IPS DF 4.7 (cell line): ENCODE measurements around the gene MYLK3.

Experiments used
- DNase-seq: peaks from one replicate; pipeline ENCODE4 v3.0.0-alpha.2; 2013; ENCODE audit warnings: low spot score; ENCODE audit errors: extremely low read depth

MYLK3 gene

GRCh38 chr16:46728806-46729205 lies 19.3 kb downstream of the MYLK3 start:
- no peak for DNase-seq

DNA sequence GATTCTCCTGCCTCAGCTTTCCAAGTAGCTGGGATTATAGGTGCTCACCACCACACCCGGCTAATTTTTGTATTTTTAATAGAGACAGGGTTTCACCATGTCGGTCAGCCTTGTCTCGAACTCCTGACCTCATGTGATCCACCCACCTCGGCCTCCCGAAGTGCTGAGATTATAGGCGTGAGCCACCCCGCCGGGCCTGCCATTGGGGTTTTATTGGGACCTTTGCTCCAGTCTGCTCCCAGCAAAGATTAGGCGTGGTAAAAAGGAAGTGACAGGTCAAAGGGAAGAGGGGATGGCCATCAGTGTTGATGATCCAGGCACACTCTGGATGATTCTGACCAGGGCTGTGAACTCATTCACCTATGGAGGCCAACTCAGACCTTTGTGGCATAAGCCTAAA lies 20.5 kb downstream of the MYLK3 start:
- no peak for DNase-seq

DNA sequence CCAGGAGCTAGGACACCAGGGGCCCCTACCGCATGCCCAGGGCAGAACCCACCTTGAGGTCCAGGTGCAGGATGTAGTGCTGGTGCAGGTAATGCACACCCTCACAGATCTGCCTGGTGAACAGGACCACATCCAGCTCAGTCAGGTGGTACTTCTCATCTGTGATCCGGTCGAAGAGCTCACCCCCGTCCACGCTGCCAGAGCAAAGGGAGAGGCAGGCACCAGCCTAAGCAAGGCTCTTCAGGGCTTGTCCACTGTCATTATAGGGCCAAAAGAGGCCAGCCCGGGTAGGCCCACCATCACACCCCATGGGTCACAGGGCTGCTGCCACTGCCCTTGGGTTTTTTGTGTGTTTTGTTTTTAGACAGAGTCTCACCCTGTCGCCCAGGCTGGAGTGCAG lies 21.0 kb downstream of the MYLK3 start:
- no peak for DNase-seq

GRCh38 chr16:46721885-46722284 lies 26.3 kb downstream of the MYLK3 start:
- no peak for DNase-seq

GRCh38 chr16:46720619-46721018 lies 27.5 kb downstream of the MYLK3 start:
- no peak for DNase-seq

GRCh38 chr16:46719528-46719927 lies 28.6 kb downstream of the MYLK3 start:
- no peak for DNase-seq

GRCh38 chr16:46718214-46718613 lies 29.9 kb downstream of the MYLK3 start:
- no peak for DNase-seq

- no peak for DNase-seq
Observed at GRCh38 chr16:46717692-46718091, 30.5 kb downstream of the MYLK3 start.

DNA sequence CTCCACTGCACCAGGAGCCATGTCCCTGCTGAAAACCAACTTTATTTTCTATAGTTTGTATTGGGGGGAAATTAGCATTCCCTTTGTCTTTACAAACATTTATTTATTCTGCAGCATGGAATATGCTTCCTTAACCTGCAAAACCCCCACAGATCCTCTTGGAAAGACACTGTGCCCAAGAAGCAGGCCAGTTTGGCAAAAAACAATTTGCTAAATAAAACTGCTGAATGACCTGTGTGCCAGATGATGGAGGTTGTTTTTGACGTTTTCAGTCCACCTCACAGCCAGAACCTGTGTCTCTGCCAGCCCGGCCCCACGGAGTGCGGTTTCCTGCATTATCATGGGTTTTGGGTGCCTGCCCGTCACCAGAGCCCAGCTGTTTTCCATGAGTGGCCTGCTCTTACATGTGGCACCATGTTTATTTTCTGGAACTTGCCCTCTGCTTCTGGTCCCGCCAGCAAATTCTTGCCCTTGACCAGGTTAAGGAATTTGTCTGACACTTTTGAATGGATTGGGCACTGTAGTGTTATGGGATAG lies 32.3 kb downstream of the MYLK3 start:
- DNase-seq, result no peak

DNA sequence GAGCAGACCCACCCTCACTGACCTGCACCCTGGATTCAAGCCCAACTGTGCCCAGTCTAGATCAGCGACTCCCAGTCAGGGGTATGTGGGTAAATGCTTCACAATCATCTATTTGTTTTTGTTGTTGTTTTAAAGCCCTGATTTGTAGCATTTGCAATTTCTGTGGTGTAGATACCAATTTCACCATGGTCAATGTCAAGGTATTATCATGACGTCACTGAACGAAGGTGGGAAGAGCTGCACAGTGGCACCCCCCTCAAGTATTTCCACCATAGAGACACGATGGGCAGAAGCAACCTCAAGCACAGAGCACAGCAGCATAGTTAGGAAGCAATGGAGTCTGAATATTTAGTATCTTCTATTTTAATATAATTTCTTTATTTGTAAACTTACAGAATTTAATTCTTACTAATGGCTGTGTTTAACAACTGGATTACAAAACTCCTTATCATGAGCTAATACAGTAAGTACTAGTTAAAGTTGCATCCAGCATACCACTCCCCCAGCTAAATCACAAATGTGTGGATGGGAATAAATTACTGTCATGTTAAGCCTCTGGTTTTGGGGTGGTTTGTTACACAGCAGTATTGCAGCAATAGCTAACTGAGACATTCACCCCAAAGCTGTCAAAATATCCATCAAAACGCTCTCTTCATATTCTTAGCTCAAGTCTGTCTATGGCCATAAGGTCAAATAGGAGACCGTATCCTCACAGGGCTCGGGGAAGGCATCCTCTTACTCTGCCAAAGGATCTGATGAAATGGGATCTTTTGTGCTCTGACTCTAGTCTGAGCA lies 33.1 kb downstream of the MYLK3 start:
- no peak for DNase-seq

- no peak for DNase-seq
Observed at GRCh38 chr16:46713634-46714033, 34.5 kb downstream of the MYLK3 start.

DNA sequence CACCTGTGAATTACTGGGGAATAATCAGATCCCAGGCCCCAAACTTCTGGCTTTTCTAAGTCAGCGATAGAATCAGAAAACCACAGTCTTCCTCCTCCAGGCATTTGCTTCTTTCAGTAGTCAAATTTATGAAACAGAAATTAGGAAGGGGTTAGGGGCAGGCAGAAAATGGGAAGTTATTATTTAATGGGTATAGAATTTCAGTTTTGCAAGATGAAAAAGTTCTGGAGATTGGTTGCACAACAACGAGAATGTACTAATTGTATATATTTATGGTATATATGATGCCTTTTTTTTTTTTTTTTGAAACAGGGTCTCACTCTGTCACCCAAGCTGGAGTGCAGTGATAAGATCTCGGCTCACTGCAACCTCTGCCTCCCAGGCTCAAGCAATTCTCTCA lies 35.2 kb downstream of the MYLK3 start:
- no peak for DNase-seq

DNA sequence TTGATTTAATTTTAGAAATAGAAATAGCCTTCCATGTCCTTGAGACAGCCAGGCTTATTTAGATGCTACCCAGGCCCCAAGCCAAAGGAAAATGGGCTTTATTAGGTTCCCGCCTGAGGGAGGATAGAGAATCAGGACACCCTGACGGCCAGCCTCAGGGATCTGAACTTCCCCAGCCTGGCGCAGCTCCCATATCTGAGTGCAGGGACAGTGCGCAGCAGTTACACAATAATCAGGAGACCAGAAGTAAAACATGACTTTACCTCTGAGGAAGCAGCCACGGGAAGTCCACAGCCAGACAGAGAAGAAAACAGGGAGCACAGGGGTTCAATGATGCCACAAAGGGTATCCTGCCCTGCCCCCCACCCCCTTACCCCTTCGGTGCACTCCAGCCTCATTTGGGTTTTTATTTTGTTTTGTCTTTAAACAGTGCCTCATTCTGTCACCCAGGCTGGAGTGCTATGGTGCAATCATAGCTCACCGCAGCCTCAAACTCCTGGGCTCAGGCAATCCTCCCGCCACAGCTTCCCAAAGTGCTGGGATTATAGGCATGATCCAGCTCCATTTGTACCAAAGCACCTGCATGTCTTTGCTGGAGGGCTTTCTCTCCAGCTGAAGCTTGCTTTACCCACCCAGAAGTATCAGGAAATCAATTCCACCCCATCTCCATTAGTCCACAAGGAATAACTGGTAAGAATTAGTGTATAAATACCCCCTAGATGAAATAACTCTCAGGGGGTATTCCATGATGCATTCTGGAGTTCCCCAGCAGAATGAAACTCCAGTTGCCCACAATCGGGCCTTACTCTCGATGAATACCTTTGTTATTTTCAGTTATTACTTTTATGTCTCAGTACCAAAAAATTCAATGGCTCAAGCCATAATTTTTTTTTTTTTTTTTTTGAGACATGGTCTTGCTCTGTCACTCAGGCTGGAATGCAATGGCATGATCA lies 36.8 kb downstream of the MYLK3 start:
- no peak for DNase-seq

DNA sequence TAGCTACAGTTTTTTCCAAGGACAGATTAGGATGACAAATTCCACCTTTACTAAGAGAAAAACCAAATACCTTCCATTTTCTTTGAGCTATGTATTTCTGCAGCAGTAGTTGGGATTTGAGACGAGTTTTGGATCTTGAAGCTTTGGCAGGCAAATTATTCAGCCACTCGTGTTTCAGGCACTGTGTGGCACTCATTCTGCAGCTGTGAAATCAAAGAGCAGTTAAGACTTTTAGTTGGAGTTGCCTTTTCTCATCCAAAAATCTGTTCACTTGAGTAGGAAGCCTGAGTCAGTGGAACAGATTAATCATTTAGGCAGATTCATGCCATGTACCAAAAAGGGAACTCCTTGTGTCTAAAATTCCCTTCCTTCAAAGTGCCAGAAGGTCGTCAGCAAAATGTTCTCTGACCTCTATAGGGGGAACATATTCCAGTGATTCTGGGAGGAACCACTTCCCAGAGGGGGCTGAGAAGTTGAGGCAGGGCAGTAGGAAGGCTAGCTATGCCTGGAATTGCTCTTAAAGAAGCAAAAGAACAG lies 38.6 kb downstream of the MYLK3 start:
- no peak for DNase-seq

DNA sequence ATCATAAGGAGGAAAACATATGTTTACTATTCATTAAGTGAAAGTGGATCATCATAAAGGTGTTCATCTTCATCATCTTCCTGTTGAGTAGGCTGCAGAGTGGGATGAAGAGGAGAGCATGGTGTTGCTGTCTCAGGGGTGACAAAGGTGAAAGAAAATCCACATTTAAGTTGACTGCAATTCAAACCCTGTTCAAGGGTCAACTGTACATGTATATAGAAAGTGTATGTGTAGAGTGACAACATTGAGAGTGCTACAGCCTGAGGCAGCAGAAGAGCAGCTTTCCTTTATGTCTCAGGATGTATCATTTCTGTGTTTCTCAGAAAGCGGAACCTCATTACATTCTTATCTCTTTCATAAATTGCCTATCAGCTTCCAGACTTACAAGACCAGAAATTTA lies 41.5 kb downstream of the MYLK3 start:
- no peak for DNase-seq

GRCh38 chr16:46702030-46702429 lies 46.1 kb downstream of the MYLK3 start:
- no peak for DNase-seq

DNA sequence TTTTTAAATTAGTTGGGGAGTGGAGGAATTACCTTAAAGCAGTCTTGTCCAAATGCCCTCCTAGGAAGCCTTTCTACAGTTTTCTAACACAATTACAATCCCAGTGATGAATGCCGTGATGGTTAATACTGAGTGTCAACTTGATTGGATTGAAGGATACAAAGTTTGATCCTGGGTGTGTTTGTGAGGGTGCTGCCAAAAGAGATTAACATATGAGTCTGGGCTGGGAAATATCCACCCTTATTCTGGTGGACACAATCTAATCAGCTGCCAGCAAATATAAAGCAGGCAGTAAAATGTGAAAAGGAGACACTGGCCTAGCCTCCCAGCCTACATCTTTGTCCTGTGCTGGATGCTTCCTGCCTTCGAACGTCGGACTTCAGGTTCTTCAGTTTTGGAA lies 46.5 kb downstream of the MYLK3 start:
- no peak for DNase-seq

DNA sequence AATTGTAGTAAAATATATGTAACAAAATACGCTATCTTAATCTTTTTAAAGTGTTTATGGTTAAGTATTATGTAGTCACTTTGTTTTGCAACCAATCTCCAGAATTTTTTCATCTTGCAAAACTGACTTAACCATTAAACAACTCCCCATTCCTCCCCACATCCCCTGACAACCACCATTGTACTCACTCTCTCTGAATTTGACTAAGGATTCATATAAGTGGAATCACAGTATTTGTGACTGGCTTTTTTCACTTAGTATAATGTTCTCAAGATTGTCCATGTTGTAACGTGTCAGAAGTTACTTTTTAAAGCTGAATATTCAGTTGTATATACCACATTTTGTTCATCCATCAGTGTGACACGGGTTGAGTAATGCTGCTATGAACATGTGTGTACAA lies 48.1 kb downstream of the MYLK3 start:
- DNase-seq, result no peak

DNA sequence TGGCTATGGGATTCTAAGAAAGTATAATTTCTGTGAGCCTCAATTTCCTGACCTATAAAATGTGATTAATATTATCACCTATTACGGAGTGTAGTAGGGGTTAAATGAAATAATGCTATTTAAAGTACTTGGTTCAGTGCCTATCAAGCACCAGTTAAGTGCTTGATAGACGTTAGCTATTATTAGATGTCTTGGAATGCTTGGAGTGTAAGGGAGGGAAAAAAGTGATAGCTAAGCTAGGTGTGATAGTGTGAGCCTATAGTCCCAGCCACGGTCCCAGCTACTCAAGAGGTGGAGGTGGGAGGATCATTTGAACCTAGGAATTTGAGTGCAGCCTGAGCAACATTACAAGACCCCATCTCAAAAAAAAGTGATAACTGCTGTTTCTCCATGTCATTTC lies 51.2 kb downstream of the MYLK3 start:
- no peak for DNase-seq

DNA sequence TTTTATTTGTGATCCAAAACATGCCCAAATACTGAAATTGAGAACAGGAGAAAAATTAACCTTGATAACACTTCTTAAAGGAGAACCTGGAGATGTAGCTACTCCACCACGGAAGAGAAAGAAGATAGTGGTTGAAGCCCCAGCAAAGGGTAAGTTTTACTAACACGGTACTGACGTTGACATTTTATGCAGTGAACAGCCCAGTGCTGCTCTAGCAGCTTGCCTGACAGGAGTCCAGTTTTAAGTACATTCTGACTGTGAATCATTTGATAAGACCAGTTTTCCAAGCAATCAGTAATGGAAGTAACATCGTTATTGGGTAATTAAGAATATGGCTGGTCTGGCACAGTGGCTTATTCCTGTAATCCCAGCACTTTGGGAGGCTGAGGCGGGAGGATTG lies 52.2 kb downstream of the MYLK3 start:
- DNase-seq, result no peak

DNA sequence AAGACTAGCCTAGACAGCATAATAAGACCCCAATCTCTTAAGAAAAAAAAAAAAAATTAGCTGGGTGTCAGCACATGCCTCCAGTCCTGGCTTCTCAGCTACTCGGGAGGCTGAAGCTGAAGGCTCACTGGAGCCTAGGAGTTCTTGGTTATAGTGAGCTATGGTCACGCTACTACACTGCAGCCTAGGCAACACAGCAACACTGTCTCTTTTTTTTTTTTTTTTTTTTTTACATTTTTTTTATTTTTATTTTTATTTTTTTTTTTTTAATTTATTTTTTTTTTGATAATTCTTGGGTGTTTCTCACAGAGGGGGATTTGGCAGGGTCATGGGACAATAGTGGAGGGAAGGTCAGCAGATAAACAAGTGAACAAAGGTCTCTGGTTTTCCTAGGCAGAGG lies 54.5 kb downstream of the MYLK3 start:
- DNase-seq, result no peak

GRCh38 chr16:46691726-46692125 lies 56.4 kb downstream of the MYLK3 start:
- DNase-seq, result no peak
